ENCODE results near the gene MON1B. TPM values are rescaled to one million over a fixed set of nuclear protein-coding genes. Genes with fewer than 3 reads are reported as not detected.

Gene MON1B
- total RNA-seq, 2 donors from 2014 or later: 43.6 to 45.7 TPM

GRCh38 chr16:77193377-77193776, 2.4 kb downstream of the MON1B start:
- Mint-ChIP-seq H3K36me3 (ENCODE audit: low read depth) (peaks cover 34% of the 10 kb centered on the region), H3K27ac (no peak overlapping the region), H3K4me3 (no peak overlapping the region), H3K27me3 (ENCODE audit: insufficient read depth) (no peaks in the 10 kb centered on the region), H3K4me1 (peaks cover 11% of the 10 kb centered on the region), H3K9me3 (no peaks in the 10 kb centered on the region)
- Histone ChIP-seq H3K9ac (ENCODE audit: extremely low read depth, low read length, poor library complexity, severe bottlenecking) (no peak overlapping the region), H3K27ac (ENCODE audit: low read depth, low read length) (no peak overlapping the region), H3K36me3 (ENCODE audit: control insufficient read depth, insufficient read depth, low read length) (peaks cover 12% of the 10 kb centered on the region), H3K27me3 (ENCODE audit: control insufficient read depth, insufficient read depth, low read length, poor library complexity, severe bottlenecking) (no peaks in the 10 kb centered on the region), H3K4me1 (ENCODE audit: control insufficient read depth, insufficient read depth, low read length) (peaks cover 4% of the 10 kb centered on the region), H3K4me3 (ENCODE audit: low read length) (no peak overlapping the region), H3K9me3 (ENCODE audit: control insufficient read depth, low read length) (no peaks in the 10 kb centered on the region)
- no peak for DNase-seq
- WGBS, 2 experiments (ENCODE audit: insufficient coverage in 1 of 2, insufficient read length in 1 of 2): 94 to 97% methylated on average over 9 to 13 of the region's 13 CpGs
- TF ChIP-seq CTCF (conservative IDR thresholded peaks at IDR 0.05): no peak

DNA sequence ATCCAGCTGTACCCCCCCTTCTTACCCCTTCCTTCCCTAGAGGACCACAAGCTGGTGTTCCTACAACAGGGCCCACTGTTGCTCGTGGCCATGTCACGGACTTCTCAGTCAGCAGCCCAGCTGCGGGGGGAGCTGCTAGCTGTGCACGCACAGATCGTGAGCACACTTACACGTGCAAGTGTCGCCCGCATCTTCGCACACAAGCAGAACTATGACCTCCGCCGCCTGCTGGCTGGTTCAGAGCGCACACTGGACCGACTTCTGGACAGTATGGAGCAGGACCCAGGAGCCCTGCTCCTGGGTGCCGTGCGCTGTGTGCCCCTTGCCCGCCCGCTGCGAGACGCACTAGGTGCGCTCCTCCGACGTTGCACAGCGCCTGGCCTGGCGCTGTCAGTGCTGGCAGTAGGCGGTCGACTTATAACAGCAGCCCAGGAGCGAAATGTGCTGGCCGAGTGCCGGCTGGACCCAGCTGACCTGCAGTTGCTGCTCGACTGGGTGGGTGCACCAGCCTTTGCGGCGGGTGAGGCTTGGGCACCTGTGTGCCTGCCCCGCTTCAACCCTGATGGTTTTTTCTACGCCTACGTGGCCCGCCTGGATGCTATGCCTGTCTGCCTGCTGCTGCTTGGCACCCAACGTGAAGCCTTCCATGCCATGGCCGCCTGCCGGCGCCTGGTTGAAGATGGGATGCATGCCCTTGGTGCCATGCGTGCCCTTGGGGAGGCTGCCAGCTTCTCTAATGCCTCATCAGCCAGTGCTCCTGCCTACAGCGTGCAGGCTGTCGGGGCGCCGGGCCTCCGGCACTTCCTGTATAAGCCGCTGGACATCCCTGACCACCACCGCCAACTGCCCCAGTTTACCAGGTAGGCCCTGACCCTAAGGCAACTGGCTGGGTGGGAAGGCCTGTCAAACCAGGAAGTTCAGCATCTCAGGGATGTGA, 3.6 kb downstream of the MON1B start:
- no peaks in the 10 kb centered on the region for H3K9me3 Mint-ChIP-seq
- Histone ChIP-seq H3K9me3 (ENCODE audit: control insufficient read depth, low read length) (no peaks in the 10 kb centered on the region), H3K27me3 (ENCODE audit: control insufficient read depth, insufficient read depth, low read length, poor library complexity, severe bottlenecking) (no peaks in the 10 kb centered on the region), H3K4me3 (ENCODE audit: low read length) (no peak overlapping the region), H3K9ac (ENCODE audit: extremely low read depth, low read length, poor library complexity, severe bottlenecking) (no peak overlapping the region), H3K36me3 (ENCODE audit: control insufficient read depth, insufficient read depth, low read length) (peaks cover 23% of the 10 kb centered on the region), H3K27ac (ENCODE audit: low read depth, low read length) (no peak overlapping the region), H3K4me1 (ENCODE audit: control insufficient read depth, insufficient read depth, low read length) (no peaks in the 10 kb centered on the region)
- no peak overlapping the region for H3K27ac Mint-ChIP-seq
- no peaks in the 10 kb centered on the region for H3K27me3 Mint-ChIP-seq (ENCODE audit: insufficient read depth)
- H3K4me3 Mint-ChIP-seq: no peak overlapping the region
- peaks cover 42% of the 10 kb centered on the region for H3K36me3 Mint-ChIP-seq (ENCODE audit: low read depth)
- no peak for DNase-seq
- no peak for TF ChIP-seq CTCF (conservative IDR thresholded peaks at IDR 0.05)
- H3K4me1 Mint-ChIP-seq: peaks cover 11% of the 10 kb centered on the region
- 94 to 96% methylated on average over 34 to 48 of the region's 48 CpGs for WGBS, 2 experiments (ENCODE audit: insufficient coverage in 1 of 2, insufficient read length in 1 of 2)

DNA sequence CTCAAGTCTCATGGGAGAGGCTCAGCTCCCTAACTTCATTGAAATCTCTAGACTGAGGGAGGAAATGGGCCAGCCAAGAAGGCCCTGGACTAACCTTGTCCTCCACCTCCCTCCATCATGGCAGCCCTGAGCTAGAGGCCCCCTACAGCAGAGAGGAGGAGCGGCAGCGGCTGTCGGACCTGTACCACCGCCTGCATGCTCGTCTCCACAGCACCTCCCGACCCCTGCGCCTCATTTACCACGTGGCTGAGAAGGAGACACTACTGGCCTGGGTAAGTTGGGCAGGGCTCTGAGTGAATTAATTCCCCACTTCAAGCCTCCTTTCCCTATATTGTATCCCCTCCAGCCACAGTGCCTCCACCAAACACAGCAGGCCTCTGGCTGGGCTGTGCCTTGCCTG, 4.4 kb downstream of the MON1B start:
- WGBS, 2 experiments (ENCODE audit: insufficient coverage in 1 of 2, insufficient read length in 1 of 2): 95 to 97% methylated on average over 8 of the region's 8 CpGs
- peaks cover 11% of the 10 kb centered on the region for H3K4me1 Mint-ChIP-seq
- no peak overlapping the region for H3K4me3 Mint-ChIP-seq
- Histone ChIP-seq H3K27me3 (ENCODE audit: control insufficient read depth, insufficient read depth, low read length, poor library complexity, severe bottlenecking) (no peaks in the 10 kb centered on the region), H3K27ac (ENCODE audit: low read depth, low read length) (no peak overlapping the region), H3K4me1 (ENCODE audit: control insufficient read depth, insufficient read depth, low read length) (no peaks in the 10 kb centered on the region), H3K9me3 (ENCODE audit: control insufficient read depth, low read length) (no peaks in the 10 kb centered on the region), H3K4me3 (ENCODE audit: low read length) (no peak overlapping the region), H3K36me3 (ENCODE audit: control insufficient read depth, insufficient read depth, low read length) (peaks cover 27% of the 10 kb centered on the region), H3K9ac (ENCODE audit: extremely low read depth, low read length, poor library complexity, severe bottlenecking) (no peak overlapping the region)
- no peaks in the 10 kb centered on the region for H3K9me3 Mint-ChIP-seq
- peaks cover 46% of the 10 kb centered on the region for H3K36me3 Mint-ChIP-seq (ENCODE audit: low read depth)
- no peaks in the 10 kb centered on the region for H3K27me3 Mint-ChIP-seq (ENCODE audit: insufficient read depth)
- no peak overlapping the region for H3K27ac Mint-ChIP-seq
- TF ChIP-seq CTCF (conservative IDR thresholded peaks at IDR 0.05): no peak
- DNase-seq: no peak
